A172 (cell line): Measurements from ENCODE around the gene VARS1. TPM values are rescaled to one million over a fixed set of nuclear protein-coding genes. Genes with fewer than 3 reads are reported as not detected.
"Not testable (repeated sequence)": the region's sequence is repeated elsewhere in the genome, so short reads cannot be mapped to it uniquely, and the experiment has no call there.

Experiments used
- DNase-seq: peaks from one replicate; pipeline ENCODE4 v3.0.0-alpha.2; 2015; ENCODE audit warnings: low spot score
- total RNA-seq: library from RNA; depleted of rRNA; stranded (reverse); fragments of >200 nt; shearing (Covaris generic); gene quantifications from 2 replicates; pipeline ENCODE4 v1.2.3, GENCODE V29; 2014

Gene VARS1
- total RNA-seq, 1 experiment from 2014 or later: 58.8 TPM

GRCh38 chr6:31822036-31822821 lies 26.7 kb upstream of the VARS1 start:
- DNase-seq: peak; percentile 68

GRCh38 chr6:31821301-31822035 lies 25.9 kb upstream of the VARS1 start:
- DNase-seq: peak; percentile 36

- DNase-seq: not testable (repeated sequence)
These were observed 24.8 kb upstream of the VARS1 start for GRCh38 chr6:31820399-31820798.

- no peak for DNase-seq
These were observed 24.3 kb upstream of the VARS1 start for GRCh38 chr6:31819871-31820299.

DNA sequence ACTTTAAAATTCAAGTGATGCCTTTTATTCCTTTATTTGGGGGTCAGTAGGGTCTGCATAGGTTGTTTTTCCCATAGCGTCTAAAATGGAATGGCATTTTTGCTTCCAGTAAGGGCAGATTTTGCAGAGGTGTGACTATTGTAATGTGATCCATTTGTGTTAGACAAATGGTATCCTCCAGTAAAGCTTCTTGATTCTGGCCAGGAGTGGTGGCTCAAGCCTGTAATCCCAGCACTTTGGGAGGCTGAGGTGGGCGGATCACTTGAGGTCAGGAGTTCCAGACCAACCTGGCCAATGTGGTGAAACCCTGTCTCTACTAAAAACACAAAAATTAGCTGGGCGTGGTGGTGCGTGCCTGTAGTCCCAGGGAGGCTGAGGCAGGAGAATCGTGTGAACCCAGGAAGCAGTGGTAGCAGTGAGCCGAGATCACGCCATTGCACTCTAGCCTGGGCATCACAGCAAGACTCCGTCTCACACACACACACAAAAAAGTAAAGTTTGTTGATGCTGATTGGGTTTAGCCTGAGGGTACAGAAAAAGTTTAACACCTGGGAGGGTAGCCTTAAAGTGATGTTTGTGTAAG lies 22.5 kb upstream of the VARS1 start:
- DNase-seq: not testable (repeated sequence)

- DNase-seq: not testable (repeated sequence)
These were observed 21.8 kb upstream of the VARS1 start for GRCh38 chr6:31817133-31817928.

DNA sequence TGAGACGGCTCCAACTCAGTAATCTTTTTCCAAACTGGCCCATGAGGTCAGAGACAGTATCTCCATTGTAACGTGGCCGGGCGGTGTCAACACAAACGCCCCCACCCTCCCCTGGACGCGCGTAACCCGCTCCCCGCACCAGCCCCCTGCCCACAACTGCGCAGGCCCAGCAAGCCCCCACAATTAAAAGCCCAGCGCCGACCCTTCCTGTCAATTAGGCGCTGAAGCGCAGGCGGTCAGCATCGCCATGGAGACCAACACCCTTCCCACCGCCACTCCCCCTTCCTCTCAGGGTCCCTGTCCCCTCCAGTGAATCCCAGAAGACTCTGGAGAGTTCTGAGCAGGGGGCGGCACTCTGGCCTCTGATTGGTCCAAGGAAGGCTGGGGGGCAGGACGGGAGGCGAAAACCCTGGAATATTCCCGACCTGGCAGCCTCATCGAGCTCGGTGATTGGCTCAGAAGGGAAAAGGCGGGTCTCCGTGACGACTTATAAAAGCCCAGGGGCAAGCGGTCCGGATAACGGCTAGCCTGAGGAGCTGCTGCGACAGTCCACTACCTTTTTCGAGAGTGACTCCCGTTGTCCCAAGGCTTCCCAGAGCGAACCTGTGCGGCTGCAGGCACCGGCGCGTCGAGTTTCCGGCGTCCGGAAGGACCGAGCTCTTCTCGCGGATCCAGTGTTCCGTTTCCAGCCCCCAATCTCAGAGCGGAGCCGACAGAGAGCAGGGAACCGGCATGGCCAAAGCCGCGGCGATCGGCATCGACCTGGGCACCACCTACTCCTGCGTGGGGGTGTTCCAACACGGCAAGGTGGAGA lies 19.7 kb upstream of the VARS1 start, which contains the start of the genes HSPA1A and HSPA1L:
Gene HSPA1A (plus strand): TSS at position 519 of the 814 bp plus-strand sequence. CDS start 214 bp downstream, at position 733.
Gene HSPA1L (minus strand): TSS at position 259 of the 814 bp plus-strand sequence. CDS start 3,311 bp downstream, outside the sequence.
- no peak for DNase-seq

DNA sequence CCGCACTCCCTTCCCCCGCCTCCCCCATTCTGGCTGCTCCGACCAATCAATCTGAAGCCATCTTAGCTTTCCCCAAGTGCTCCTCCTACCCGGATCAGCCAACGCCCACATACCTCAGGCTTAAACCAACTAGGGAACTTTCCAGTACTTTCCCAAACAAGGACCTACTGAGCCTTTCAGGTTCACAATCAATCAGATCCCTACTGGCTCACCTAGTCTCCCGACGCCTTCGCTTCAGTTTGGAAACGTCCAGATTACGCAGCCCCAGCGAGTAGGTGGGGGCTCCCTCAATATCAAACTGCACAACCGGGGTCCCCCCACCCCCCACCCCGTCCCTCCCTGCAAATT lies 19.1 kb upstream of the VARS1 start:
- DNase-seq: peak; percentile 76

DNA sequence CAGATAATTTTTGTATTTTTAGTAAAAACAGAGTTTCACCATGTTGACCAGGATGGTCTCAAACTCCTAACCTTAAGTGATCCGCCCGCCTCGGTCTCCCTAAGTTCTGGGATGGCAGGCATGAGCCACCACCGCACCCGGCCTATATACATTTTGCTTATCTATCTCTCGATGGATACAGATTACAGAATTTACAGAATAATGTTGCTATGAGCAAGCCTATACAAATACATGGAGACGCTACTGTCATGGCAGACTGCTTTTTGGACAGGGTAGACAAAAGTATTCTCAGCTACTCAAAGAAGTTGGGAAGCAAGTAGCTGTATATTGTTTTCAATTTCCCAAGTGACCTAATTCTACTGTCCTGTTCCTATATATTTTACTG lies 17.9 kb upstream of the VARS1 start:
- no peak for DNase-seq

DNA sequence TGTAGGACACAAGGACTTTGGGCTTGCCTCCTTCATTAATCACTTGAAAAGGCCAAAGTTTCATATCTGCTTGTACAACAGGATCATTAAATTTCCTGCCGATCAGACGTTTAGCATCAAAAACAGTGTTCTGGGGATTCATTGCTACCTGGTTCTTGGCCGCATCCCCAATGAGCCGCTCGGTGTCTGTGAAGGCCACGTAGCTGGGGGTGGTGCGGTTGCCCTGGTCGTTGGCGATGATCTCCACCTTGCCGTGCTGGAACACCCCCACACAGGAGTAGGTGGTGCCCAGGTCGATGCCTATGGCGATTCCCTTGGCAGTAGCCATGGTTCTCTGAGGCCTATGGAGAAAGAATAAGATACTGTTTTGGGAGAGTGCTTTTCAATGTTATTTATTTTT lies 16.1 kb upstream of the VARS1 start:
- no peak for DNase-seq

- not testable (repeated sequence) for DNase-seq
These were observed 13.0 kb upstream of the VARS1 start for GRCh38 chr6:31808599-31808998.

- DNase-seq: peak; percentile 98
These were observed 11.1 kb upstream of the VARS1 start, which contains the start of gene LSM2 for GRCh38 chr6:31806470-31807272. Gene LSM2, minus strand, starts transcription at chr6:31806966. Its CDS starts 209 bp downstream, at chr6:31806757.

- DNase-seq: no peak
These were observed 10.5 kb upstream of the VARS1 start for GRCh38 chr6:31805939-31806469.

- DNase-seq: not testable (repeated sequence)
These were observed 5.7 kb upstream of the VARS1 start for GRCh38 chr6:31801031-31801927.

- no peak for DNase-seq
These were observed 4.2 kb upstream of the VARS1 start for GRCh38 chr6:31799781-31800180.

DNA sequence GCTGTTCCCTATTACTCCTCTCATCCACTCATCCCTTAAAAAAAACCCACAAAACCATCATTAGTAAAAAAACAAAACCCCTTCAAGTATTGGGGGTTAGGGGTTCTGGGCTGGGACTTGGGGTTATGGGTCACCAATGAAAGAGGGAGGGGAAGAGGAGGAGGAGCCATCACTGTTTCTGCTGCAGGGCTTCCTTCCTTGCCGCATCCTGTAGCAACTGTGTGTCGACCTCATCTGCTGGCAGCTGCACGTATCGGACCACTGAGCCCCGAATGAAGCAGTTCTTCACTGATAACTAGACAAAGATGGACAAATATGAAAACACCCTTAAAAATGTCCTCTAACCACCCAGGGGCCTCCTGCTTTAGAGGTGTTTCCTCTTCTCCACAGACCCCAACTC lies 2.0 kb upstream of the VARS1 start:
- no peak for DNase-seq

- no peak for DNase-seq
These were observed 1.4 kb upstream of the VARS1 start for GRCh38 chr6:31796993-31797385.

DNA sequence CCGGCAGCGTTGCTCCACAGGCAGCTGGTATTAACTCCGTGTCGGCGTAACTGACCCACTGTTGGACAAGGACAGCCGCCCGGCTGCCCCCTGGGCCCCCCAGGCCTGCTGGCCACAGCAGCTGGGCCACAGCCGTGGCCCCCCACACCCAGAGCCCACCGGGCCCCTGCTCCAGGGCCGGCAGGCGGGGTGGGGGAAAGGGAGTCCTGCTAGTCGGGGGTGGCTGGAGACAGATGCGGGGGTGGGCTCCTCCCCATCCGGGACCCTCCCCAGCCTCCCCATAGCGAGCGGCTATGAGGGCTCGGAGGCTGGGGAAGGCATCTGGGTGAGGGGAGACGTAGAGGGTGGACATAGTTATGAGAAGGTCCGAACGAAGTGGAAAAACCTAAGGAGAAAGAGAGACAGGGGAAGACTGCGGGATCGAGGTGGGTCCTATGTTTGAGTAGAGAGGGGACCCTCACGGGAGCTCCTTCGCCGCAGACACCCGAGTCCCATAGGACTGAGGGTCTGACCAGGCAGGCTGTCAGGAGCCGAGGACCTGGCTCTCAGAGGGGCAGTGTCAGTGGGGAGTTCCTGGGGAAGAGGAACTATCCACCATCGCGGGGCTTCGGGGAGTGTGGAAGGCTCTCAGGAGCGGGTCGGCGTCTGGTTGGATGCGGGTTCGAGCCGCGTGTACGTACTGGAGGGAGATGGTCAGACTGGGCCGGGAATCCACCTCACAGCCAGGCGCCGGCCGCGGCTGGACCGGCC lies 511 bp downstream of the VARS1 start:
- DNase-seq: peak; percentile 31
